Activated CD8-positive, alpha-beta memory T cell treated with anti-CD3 and anti-CD28 coated beads, Interleukin-2, amount 50 U/mL, for 24 hours (primary cell): ENCODE data around the gene ACACB.

Experiments used
- DNase-seq: peaks from one replicate; pipeline ENCODE4 v3.0.0-alpha.2; 2020; ENCODE audit errors: extremely low read depth

ACACB gene

GRCh38 chr12:109253913-109254544 lies 137.6 kb downstream of the ACACB start:
- DNase-seq, result no peak

- DNase-seq, result no peak
Observed at GRCh38 chr12:109255377-109255776, 139.0 kb downstream of the ACACB start.

- DNase-seq, result no peak
Observed at GRCh38 chr12:109256011-109256410, 139.6 kb downstream of the ACACB start.

- DNase-seq, result no peak
Observed at GRCh38 chr12:109258201-109258600, 141.8 kb downstream of the ACACB start.

GRCh38 chr12:109258607-109259544 lies 142.5 kb downstream of the ACACB start:
- no peak for DNase-seq

- DNase-seq, result no peak
Observed at GRCh38 chr12:109259545-109259895, 143.1 kb downstream of the ACACB start.

GRCh38 chr12:109261087-109261486 lies 144.7 kb downstream of the ACACB start:
- no peak for DNase-seq

- DNase-seq, result no peak
Observed at GRCh38 chr12:109261939-109262338, 145.6 kb downstream of the ACACB start.

GRCh38 chr12:109263439-109263838 lies 147.1 kb downstream of the ACACB start:
- no peak for DNase-seq

- DNase-seq, result no peak
Observed at GRCh38 chr12:109264095-109264942, 147.9 kb downstream of the ACACB start.

GRCh38 chr12:109264943-109265650 lies 148.7 kb downstream of the ACACB start:
- DNase-seq, result no peak

GRCh38 chr12:109266106-109266879 lies 149.9 kb downstream of the ACACB start:
- no peak for DNase-seq

GRCh38 chr12:109267361-109267760 lies 151.0 kb downstream of the ACACB start:
- DNase-seq, result no peak

- no peak for DNase-seq
Observed at GRCh38 chr12:109268896-109269295, 152.5 kb downstream of the ACACB start.

GRCh38 chr12:109269428-109269827 lies 153.0 kb downstream of the ACACB start:
- DNase-seq, result no peak

- no peak for DNase-seq
Observed at GRCh38 chr12:109270494-109270893, 154.1 kb downstream of the ACACB start.

GRCh38 chr12:109271418-109271817 lies 155.0 kb downstream of the ACACB start:
- no peak for DNase-seq

GRCh38 chr12:109273354-109273753 lies 157.0 kb downstream of the ACACB start:
- DNase-seq, result no peak

- DNase-seq, result no peak
Observed at GRCh38 chr12:109274381-109274780, 158.0 kb downstream of the ACACB start.

- DNase-seq, result no peak
Observed at GRCh38 chr12:109275173-109275572, 158.8 kb downstream of the ACACB start.

- DNase-seq, result no peak
Observed at GRCh38 chr12:109276160-109276559, 159.8 kb downstream of the ACACB start.
